HG03575 (cell line): ENCODE results near the gene A2M.

ENCODE experiments used
- ATAC-seq: cut with Tn5 transposase; IDR thresholded peaks from one replicate; pipeline ENCODE4 v1.9.1; 2021; ENCODE audit not compliant: unreplicated experiment, insufficient number of reproducible peaks, low FRiP score; ENCODE audit errors: extremely low read depth

The A2M gene

GRCh38 chr12:9104087-9104486, 11.6 kb downstream of the A2M start:
- ATAC-seq: no peak

GRCh38 chr12:9103050-9103849, 12.5 kb downstream of the A2M start:
- ATAC-seq: no peak

- no peak for ATAC-seq
These were observed 14.6 kb downstream of the A2M start for GRCh38 chr12:9101018-9101687.

- no peak for ATAC-seq
These were observed 16.0 kb downstream of the A2M start for GRCh38 chr12:9099552-9100190.

- no peak for ATAC-seq
These were observed 17.2 kb downstream of the A2M start for GRCh38 chr12:9098463-9099026.

DNA sequence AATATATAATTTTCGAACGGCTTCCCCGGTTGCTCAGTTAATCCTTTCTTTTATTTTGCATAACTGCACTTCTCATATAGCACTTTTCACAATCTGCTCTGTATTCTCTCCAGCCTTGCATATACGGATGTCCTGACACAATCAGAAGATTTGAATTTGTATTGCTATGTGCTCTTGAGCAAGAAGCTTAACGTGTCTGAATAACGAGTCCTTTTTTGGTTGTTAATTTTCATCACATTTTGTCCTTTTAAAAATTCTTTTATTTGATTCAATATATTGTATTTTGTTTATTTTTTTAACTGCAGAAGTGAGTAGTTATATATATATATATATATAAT, 17.6 kb downstream of the A2M start:
- ATAC-seq: no peak

- no peak for ATAC-seq
These were observed 19.0 kb downstream of the A2M start for GRCh38 chr12:9096563-9097176.

DNA sequence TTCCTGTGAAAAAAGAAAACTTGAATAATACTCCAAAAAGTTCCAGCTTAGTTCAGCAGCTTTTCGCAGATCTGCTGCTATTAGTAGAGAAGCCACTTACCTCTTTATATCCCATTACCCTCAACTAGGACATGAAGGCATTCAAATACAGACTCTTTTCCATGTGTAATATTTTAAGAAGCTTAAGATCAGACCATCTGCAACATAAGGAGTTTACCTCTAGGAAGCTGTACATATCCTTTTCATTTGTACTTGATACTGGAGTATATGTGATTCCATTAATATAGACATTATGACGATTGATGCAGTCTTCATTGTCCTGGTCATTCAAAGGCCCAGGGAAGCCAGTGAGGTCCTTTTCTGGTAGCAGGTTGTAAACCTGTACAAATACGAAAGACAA, 20.4 kb downstream of the A2M start:
- no peak for ATAC-seq

DNA sequence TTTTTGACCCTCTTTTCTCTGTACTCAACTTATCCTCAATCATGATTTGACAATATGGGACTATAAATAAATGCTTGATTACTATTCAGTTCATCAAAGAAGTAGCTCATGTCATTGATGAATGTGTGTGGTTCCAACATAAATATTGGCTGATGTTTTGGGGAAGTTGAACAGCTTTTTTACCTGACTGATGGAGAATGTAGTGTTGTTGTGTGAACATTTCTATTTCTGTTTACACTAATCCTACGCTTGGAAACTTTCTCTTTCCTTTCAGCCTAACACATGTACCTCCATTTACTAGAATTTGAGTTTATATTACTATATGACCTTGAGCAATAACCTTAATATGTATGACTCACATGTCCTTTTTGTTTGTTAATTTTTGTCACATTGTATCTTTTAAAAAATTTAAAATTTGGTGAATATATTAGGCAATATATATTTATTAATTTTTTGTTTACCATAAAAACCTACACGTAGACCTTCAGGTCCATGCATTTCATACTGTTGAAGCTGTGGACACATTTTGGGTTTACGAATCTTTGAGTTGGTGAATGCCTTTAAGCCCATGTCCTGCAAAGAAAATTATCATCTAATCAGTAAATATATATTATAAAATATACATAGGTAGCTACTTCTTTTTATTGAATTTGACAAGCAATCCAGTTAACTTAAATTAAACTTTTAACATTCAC, 21.1 kb downstream of the A2M start:
- ATAC-seq: no peak

- no peak for ATAC-seq
These were observed 23.7 kb downstream of the A2M start for GRCh38 chr12:9091891-9092598.

DNA sequence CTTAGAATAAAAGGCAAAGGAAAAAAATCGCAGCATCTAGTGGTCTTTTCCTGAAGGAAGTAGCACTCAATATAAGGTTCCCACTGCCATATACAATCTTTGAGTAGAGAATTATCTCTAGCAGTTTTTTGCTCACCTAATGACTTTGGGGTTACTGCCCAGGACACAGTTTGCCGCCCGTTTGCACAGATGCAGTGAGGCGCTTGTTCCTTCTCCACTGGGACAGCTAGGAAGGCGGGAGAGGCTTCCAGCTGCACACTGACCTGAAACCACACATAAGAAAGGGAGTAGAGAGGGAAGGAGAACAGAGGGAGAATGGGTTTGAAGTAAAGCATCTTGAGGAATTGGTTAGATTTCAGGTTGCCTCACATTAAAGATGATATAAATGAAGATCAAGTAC, 25.5 kb downstream of the A2M start:
- ATAC-seq: no peak

DNA sequence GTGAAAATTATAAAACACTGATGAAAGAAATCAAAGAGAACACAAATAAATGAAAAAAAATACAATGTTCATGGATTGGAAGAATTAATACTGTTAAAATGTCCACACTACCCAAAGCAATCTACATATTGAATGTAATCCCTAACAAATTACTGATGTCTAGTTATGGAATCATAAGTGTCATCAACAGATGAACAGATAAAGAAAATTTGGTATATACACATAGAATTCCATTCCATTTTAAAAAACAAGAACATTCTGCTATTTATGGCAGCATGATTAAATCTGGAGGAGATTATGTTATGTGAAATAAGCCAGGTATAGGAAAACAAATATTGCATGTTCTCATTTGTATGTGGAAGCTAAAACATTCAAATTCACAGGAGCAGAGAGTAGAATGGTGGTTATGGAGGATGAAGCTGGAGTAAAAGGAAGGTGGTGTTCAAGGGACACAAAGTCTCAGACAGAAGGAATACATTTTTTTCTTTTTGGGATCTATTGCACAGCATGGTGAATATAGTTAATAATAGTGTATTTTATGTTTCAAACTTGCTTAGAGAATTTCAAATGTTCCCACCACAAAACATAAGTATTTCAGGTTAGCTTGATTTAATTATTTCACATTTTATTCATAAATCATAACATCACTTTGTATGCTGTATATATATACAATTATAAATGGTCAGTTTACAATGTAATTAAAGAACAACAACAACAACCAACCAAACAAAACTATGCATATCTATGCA, 28.5 kb downstream of the A2M start:
- no peak for ATAC-seq

- ATAC-seq: no peak
These were observed 29.6 kb downstream of the A2M start for GRCh38 chr12:9086087-9086486.

DNA sequence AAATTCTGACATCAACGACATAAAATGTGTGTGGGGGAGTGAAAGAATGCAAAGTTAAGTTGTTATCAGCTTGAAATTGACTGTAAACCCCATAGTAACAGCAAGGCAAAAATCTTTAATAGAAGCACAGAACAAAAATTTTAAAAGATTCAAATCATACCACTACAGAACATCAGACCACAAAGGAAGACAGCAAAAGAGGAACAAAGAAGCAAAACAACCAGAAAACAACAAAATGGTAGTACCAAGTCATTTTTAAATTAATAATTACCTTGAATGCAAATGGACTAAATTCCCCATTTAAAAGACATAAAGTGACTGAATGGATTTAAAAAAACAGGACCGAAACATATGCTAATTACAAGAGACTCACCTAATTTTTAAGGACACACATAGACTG, 31.3 kb downstream of the A2M start:
- no peak for ATAC-seq

- ATAC-seq: no peak
These were observed 31.9 kb downstream of the A2M start for GRCh38 chr12:9083793-9084192.

DNA sequence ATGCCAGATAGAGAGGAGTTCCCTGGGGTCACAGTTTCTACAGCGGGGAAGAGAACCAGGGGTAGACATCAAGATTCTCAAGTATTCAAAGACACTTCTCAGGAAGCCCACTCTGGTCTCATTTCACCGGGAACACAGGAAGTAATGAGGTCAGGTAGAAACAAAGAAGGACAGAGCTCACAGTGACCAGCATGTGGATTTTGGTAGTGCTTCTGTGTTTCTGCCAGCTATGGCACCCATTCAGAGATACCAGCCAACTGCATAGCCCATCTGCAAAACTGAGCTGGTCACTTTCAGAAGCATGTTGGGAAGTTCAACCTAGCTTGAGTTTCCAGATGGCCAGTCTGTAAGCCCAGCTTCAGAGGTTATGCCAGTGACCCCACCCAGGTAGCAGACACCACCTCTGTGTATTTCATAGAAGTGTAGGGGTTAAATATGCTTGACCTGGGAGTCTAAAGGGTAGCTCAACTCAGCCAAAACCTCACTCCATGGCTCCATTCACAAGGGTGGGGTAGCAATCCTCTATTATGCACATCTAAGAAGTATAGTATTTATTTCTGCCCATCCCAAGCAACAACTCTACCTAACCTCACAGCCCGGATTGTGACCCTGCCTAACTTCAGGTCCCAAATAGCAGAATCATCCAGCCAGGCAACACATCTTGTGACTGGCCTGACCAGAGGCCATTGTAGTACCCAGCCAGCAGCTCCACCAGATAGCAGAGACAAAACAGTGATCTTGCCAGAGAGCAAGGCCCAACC, 33.9 kb downstream of the A2M start:
- ATAC-seq: no peak
